COLO829 (cell line): ENCODE measurements around the gene C11orf68.
"Not testable (repeated sequence)": the region's sequence is repeated elsewhere in the genome, so short reads cannot be mapped to it uniquely, and the experiment has no call there.

ENCODE experiments used
- DNase-seq: peaks from one replicate; pipeline ENCODE4 v3.0.0; 2012; ENCODE audit warnings: low spot score

The C11orf68 gene

DNA sequence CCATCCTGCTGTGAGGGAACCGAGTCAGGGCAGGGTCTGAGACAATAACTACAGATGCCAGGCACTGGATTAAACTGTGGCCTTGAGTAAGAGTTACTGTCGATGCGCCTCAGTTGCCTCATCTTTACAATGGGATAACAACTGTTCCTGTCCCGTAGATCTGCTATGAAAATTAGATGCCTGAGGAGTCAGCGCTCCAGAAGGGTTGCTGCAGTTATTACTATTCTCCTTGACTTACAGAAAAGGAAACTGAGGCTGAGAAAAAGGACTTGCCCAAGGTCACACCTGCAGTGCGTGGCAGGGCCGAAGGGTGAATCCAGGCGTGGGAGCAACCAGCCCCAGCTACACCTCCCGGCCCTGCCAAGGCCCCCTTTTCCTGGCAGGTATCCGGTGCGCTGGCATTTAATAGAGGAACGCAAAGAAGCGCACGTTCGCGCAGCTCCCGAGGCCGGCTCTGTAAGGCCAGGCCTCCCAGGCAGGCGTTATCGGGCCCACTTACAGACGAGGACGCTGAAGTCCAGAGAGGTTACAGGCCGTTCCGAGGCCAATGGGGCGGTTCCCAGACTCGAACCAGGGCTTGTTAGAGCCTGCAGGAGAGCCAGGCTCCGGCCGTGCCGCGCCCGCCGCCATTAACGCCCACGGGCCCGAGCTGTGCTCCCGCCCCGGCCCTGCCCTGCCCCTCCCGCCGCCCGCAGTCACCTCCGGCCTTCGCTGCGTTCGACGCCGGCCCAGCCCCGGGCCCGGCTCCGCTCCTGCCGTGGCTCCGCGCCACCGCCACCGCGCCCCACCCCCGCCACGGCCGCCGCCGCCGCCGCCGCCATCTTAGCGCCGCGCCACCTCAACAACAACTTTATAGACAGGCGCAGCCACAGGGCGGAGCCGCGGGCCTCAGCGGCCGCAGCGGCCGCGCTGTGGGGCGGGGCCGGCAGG, at the start of gene C11orf68:
TSS of gene C11orf68 (minus strand) at position 852 of the 930 bp plus-strand sequence. CDS start at position 821, 31 bp downstream.
- DNase-seq = no peak

DNA sequence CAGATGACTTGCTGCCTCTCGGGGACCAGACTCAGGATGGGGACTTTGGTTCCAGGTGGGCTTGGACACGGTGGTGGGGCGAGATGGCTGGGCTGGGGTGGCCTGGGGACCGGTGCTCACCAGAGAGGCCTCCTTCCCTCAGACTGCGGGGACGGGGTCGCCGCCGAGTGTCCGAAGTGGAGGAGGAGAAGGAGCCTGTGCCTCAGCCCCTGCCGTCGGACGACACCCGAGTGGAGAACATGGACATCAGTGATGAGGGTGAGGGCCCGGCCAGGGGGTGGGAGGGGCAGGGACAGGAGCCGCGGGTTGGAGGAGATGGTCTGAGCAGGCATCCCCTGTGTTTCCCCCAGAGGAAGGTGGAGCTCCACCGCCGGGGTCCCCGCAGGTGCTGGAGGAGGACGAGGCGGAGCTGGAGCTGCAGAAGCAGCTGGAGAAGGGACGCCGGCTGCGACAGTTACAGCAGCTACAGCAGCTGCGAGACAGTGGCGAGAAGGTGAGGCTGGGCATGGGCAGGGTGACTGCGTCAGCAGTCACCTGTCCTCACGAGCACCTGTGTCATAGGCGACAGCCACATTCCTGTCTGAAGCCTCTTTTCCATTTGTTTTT, 48.6 kb upstream of the C11orf68 start:
- no peak for DNase-seq

DNA sequence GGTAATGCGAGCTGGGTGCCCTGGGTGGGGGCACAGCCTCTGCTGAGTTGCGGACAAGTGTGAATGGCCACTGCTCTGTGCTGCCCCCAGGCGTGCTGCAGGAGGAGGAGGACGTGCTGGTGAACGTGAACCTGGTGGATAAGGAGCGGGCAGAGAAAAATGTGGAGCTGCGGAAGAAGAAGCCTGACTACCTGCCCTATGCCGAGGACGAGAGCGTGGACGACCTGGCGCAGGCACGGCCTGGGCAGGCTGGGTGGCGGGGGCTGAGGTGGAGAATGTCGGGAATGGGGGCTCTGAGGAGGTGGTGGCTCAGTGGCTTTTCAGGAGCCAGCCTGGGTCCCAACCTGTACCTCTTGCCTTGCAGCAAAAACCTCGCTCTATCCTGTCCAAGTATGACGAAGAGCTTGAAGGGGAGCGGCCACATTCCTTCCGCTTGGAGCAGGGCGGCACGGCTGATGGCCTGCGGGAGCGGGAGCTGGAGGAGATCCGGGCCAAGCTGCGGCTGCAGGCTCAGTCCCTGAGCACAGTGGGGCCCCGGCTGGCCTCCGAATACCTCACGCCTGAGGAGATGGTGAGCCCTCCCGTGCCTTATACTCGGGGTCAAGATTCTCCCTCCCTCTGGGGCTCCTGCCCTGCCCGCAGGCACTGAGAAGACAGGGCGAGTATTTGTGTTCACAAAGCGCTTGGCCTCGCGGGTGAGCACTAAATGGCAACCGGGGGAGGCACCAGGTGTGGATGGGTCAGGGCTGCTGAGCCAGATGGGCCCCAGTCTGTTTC, 47.3 kb upstream of the C11orf68 start:
- DNase-seq = no peak

DNA sequence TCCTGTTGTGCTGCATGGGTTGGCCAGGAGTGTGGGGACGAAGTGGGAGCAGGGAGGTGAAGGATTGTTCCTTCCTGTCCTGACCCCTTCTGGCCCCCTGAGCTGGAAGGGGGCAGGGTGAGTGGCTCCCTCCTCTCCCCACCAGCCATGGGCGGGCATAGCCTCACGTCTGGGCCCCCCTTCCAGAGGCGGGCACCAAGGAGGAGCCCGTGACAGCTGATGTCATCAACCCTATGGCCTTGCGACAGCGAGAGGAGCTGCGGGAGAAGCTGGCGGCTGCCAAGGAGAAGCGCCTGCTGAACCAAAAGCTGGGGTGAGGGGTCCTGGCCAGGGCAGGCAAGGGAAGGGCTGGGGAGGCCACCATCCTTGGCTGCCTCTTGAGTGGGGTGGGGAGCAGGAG, 46.0 kb upstream of the C11orf68 start:
- DNase-seq = no peak

DNA sequence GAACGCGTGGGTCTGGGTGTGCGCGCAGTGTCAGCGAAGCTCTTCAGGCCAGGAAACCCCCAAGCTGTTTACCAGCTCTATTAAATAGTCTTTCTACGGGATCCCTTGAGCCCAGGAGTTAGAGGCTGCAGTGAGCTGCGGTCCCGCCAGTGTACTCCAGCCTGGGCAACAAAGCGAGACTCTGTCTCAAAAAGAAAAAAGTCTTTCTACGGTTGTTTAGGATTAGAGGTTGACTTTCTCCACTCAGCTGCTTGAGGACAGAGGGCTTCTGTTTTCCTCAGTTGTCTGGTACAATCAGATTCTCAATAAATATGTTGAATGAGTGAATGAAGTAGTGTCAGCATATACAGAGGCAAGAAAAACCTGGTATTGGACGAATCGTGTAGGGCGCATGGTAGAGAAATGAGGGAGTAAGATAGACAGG, 43.3 kb upstream of the C11orf68 start:
- peak; percentile 51 for DNase-seq

DNA sequence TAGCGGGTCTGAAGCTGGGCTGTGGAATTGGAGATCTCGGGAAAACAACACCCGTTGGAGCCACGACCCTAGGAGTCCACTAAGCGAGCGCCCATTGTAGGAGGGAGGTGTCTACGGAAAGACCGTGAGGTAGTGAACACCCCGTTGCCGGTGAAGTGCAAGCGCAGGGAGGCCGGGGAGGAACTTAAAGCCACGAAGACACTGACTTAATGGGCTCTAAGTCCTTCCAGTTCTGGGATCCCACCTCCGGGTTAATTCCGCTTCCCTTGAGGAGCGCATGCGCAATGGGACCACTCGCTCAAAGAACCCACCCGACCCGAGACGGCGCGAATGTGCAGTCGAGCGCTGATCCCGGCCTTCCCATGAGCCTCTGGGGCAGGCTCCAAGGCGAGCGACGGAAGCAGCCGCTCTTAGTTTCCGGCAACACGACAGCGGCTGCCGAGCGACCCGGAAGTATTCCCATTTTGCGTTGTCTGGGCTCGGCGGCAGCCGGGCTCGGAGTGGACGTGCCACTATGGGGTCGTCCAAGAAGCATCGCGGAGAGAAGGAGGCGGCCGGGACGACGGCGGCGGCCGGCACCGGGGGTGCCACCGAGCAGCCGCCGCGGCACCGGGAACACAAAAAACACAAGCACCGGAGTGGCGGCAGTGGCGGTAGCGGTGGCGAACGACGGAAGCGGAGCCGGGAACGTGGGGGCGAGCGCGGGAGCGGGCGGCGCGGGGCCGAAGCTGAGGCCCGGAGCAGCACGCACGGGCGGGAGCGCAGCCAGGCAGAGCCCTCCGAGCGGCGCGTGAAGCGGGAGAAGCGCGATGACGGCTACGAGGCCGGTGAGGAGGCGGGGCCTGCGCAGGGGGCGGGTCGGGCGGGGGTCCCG, 42.6 kb upstream of the C11orf68 start, which contains the start of gene SART1:
TSS of gene SART1 (plus strand) at position 468 of the 874 bp plus-strand sequence. CDS start at position 515, 47 bp downstream.
- DNase-seq = peak; percentile 99

DNA sequence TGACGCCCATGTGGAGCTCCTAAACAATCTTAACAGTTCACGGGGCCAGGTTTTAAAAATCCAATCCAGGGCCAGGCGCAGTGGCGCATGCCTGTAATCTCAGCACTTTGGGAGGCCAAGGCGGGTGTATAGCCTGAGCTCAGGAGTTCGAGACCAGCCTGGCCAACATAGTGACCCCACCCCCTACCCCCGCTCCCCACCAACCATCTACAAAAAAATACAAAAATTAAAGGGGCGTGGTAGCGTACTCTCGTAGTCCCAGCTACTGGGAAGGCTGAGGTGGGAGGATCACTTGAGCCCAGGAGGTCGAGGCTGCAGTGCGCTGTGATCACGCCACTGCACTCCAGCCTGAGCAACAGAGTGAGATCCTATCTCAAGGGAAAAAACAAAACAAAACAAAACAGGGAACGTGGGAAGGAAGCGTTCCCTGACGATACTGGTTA, 42.0 kb upstream of the C11orf68 start:
- no peak for DNase-seq

DNA sequence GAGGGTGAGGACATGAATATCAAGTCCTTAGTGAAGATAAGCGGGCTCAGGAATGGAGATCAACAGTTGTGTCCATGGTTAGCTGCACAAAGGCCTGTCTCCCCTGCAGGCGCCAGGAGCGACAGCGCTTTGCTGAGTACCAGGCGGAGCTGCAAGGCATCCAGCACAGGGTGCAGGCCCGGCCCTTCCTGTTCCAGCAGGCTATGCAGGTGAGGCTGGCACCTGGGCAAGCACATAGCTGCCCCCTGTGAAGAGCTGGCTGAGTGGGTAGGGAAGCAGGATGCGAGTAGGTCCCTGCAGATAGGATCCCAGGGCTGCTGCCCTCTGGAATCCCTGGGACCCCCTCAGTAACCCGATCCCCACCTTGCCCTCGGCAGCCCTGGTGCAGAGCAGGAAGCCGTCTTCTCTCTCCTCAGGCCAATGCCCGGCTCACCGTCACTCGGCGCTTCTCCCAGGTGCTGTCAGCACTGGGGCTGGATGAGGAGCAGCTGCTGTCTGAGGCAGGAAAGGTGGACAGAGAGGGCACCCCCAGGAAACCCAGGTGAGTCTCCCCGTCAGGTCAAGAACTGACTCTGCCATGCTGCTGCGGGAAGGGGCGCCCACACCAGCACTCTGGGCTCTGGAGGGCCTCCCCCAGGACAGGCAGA, 40.0 kb upstream of the C11orf68 start:
- no peak for DNase-seq

DNA sequence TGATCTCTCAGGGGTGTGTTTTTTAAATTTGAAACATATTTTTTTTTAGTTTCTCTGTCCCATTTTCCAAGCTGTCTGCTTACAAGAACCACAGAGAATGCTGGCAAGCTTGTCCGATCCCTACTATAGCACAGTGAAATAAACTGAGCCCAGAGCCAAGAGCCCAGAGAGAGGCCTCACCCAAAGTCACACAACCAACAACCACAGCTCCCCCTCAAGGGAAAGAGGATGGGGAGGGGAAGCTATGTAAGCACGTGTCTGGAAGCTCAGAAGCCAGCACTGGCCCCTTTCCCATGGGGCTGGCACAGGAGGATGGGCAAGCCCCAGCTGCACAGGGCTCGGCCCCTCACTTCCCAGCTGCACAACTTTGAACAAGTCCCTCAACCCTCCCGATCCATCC, 39.4 kb upstream of the C11orf68 start:
- DNase-seq = no peak

DNA sequence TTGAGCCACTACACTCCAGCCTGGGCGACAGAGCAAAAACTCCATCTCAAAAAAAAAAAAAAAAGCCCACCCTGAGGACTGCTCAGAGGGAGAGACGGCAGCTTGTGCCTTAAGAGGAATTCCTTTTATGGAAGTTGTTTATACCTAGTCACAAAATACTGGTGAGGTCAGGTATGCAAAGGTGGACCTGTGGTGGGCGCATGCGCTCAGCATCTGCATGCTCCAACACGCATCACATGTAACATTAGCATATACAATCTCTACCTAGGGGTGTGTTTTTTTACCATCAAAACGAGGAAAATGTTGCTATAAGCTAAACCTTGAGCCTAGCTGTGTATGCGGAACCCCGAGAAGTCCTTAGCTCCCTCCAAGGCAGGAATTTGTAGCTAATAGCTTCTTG, 35.9 kb upstream of the C11orf68 start:
- no peak for DNase-seq

DNA sequence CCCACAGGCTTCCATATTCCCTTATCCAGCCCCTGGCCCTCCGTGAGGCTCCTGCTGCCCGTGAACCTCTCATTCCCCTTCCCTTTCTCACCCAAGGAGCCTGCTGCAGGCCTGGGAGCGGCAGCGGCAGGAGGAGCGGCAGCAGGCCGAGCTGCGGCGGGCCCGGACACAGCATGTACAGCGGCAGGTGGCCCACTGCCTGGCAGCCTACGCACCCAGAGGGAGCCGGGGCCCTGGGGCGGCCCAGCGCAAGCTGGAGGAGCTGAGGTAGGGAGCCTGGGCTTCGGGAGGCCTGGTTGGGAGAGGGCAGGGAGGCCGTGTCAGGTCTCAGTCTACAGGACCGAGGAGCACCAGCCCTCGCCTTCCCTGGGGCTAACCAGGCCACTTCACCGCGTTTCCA, 34.6 kb upstream of the C11orf68 start:
- DNase-seq = no peak

DNA sequence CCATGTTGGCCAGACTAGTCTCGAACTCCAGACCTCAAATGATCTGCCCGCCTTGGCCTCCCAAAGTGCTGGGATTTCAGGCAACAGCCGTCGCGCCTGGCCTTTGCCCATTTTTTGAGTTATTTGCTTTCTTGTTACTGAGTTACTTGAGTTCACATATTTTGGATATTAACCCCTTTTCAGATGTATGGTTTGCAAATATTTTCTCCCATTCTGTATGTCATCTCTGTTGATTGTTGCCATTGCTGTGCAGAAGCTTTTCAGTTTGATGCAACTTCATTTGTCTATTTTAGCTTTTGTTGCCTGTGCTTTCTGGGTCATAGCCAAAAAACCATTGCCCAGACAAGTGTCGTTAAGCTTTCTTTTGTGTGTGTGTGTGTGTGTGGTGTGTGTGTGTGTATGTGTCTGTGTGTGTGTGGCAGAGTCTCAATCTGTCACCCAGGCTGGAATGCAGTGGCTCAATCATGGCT, 33.2 kb upstream of the C11orf68 start:
- no peak for DNase-seq

DNA sequence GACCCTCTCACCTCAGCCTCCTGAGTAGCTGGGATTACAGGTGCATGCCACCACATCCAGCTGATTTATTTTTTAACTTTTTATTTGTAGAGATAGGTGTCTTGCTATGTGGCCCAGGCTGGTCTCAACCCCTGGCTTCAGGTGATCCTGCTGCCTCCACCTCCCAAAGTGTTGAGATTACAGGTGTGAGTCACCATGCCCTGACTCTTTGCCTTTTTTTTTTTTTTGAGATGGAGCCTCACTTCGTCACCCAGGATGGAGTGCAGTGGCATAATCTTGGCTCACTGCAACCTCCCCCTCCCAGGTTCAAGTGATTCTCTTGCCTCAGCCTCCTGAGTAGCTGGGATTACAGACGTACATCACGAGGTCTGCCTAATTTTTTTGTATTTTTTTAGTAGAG, 32.8 kb upstream of the C11orf68 start:
- DNase-seq = not testable (repeated sequence)

DNA sequence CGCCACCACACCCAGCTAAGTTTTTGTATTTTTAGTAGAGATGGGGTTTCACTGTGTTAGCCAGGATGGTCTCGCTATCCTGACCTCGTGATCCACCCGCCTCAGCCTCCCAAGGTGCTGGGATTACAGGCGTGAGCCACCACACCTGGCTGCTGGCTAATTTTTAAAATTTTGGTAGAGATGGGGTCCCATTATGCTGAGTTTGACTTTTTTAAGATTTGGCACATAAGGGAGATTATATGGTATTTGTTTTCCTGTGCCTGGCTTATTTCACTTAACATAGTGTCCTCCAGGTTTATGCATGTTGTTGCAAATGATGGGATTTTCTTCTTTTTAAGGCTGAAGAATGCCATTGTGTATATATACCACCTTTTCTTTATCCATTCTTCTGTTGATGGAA, 31.8 kb upstream of the C11orf68 start:
- DNase-seq = not testable (repeated sequence)

DNA sequence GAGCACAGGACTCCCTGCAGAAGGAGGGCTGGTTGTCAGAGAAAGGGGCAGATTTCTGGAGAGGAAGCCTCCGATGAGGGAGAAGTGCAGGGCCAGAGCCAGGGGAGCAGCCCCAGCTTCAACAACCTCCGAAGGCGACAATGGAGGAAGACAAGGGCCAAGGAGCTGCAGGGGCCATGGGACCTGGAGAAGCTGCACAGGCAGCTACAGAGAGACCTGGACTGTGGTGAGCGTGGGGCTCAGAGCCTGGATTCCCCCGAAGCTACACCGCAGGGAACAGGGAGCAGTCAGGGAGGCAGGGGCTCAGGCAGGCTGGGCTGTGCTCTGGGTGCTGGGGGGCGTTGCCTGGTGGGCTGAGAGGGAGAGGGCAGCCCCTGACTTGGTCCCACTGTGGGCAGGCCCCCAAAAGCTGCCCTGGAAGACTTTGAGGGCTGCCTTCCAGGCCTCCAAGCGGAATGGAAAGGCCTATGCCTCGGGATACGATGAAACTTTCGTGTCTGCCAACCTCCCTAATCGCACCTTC, 28.8 kb upstream of the C11orf68 start:
- no peak for DNase-seq

DNA sequence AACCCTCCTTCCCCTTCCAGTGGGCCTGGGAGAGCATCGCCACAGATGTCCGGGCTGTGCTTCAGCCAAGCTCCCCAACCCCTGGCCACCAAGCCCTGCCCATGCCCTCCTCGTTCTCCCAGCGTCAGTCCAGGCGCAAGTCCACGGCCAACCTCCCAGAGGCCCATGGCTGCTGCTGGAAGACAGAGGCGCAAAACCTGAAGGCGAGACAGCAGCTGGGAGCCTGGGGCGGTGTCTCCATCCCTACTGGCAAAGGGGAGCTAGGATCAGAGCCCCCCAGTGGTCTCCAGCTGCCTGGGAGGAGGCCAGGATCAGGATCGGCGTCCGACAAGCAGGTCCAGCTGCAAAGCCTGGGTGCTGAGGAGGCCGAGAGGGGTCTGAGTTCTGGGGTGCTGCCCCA, 28.3 kb upstream of the C11orf68 start:
- DNase-seq = no peak

DNA sequence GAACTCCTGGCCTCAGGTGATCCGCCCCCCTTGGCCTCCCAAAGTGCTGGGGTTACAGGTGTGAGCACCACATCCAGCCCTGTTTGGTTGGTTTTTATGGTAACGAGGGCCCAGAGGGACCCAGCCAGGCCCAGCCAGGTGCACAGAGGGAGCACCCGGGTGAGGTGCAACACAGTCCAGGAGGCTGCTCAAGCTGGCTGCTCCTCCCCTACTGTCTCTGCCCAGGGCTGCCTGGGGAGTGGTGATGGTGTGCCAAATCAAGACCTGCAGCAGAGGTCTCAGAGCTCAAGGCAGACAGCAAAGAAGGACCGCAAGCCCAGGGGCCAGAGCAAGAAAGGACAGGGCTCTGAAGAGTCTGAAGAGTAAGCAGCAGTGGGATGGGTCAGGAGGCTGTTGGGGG, 27.8 kb upstream of the C11orf68 start:
- no peak for DNase-seq

DNA sequence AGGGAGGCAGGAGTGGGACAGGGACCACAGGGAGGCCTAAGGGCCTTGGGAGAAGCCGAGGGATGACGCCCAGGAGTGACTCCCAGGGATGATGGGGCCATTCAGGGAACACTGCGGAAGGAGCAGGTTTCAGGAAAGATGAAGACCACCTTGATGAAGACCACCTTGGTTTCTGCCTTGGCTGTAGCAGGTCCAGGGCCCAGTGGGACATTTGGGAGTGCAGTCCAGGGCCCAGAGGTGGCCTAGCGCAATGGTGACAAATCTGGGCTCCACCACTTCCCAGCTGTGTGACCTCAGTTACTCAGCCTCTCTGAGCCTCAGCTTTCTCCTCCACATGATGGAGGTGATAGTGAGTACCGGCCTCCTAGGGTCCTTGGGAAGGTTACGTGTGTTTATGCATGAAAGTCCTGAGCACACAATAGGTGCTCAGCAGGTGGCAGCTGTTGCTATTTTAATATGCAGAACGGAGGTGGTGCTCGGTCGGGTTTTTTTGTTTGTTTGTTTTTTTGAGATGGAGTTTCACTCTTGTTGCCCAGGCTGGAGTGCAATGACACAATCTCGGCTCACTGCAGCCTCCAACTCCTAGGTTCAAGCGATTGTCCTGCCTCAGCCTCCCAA, 27.2 kb upstream of the C11orf68 start:
- DNase-seq = no peak

DNA sequence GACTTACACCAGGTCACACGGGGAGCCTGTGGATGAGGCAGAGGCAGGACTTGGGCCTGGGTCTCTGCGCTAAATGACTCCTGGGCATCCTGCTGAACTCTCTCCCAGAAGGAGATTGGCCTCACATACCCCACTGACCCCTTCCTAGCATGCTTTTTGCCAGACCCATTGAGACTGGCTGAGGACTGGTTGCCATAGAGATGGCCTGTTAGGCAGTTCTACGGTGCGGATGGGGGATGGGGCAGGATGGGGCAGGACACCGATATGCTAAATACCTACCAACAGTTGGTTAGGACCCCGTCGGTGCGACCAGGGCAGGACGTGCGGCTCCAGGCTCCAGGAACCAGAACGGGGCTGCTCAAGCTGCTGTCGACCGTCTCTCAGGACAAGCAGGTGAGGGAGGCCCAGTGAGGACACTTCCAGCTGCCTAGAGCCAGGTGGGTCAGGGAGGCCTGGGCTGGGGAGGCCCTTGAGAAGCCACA, 26.6 kb upstream of the C11orf68 start, which contains the start of gene TSGA10IP:
TSS of gene TSGA10IP (plus strand) at position 51 of the 482 bp plus-strand sequence. CDS start at position 247, 196 bp downstream.
- no peak for DNase-seq

DNA sequence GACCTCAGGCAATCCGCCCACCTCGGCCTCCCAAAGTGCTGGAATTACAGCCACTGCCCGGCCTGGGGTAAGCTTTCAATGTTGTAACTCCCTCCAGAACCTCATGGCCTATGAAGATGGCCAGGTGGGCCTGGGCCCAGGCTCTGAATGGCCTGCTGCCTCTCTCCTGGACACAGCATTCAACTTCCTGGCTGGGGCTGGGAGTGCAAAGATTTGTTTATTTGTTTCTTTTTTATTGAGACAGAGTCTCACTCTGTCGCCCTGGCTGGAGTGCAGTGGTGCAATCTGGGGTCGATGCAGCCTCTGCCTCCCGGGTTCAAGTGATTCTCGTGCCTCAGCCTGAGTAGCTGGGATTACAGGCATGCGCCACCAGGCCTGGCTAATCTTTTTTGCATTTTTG, 25.9 kb upstream of the C11orf68 start:
- DNase-seq = no peak
